Activated CD4-positive, alpha-beta T cell treated with anti-CD3 and anti-CD28 coated beads, Interleukin-2, amount 50 U/mL, for 48 hours (primary cell): Measurements from ENCODE around the gene RHOH.

Experiments
- DNase-seq, 2 experiments: peaks; one replicate each; pipeline ENCODE4 v3.0.0-alpha.2; 2020

RHOH gene

DNA sequence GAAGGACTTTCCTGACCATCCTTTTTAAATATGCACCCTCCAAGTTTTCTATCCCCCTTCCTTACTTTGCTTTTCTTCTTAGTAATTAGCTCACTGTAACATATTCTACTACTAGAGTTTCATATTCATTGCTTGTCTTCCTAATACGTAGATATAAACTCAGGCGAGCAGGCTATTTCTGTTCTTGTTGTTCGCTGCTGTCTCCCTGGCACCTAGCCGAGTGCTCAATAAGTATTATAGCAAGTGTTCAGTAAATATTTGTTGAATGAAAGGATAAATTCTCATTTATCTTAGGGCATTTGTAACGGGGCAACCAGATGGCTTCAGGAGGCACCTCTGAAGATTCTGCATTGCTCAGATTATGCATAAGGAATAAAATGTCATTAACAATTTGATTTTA, 6.8 kb upstream of the RHOH start:
- DNase-seq, result no peak

DNA sequence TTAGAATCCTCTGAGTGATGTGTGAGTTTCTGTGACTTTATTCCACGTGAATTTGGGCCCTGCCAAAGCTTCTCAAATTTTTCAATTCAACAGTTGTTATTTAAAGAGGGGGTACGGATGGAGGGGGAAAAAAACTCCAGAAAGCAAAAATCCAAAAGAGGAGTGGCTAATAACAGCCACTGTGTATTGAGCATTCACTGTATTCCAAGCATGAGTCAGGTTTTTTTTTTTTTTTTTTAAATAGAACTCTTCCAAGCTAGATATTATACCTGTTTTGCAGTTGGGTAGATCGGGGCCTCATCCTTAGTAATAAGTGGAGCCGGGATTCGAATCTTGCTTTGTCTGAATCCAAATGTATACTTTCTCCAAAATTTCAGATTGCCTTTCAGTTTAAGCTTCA, 6.4 kb upstream of the RHOH start:
- DNase-seq, result no peak

DNA sequence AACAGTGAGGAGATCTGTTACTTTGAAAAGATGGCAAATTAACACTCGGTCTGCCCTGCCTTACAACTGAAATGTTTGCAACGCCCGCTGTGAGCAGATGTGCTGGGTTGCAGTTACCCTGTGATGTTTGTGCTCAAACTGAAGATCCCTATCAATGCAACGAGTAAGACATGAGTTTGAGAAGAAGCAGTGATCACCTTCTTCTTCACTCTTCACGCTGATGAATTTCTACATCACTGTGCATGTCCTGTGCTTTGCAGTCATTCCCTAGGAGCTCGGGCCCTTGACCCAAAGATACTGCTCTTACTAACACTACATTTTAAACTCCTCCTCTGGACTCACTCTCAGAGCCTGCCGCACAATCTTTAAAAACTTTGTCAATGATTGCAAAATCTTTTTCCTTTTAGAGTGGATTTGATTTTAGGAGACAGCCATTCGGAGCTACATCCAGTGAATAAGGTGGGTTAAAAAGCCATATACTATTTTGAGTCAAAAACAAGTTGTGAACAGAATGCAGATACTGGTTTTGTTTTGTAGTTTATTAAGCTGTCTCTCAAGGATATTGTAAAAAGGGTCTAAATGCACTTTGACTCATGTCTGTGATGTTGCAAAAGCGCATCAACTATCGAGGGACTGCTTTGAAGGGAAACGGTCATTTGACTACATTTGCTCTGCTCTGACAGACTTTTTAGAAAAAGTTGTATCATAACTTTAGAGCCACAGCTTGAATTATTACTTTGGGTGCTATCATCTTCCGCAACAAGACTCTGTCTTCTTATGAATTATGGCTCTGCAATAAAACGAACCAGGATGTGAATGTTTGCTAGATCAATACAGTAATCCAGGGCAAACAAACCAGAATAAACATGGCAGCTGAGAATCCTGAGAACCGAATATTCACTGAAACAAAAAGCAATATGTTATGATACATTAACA, 5.7 kb upstream of the RHOH start:
- DNase-seq, result no peak

DNA sequence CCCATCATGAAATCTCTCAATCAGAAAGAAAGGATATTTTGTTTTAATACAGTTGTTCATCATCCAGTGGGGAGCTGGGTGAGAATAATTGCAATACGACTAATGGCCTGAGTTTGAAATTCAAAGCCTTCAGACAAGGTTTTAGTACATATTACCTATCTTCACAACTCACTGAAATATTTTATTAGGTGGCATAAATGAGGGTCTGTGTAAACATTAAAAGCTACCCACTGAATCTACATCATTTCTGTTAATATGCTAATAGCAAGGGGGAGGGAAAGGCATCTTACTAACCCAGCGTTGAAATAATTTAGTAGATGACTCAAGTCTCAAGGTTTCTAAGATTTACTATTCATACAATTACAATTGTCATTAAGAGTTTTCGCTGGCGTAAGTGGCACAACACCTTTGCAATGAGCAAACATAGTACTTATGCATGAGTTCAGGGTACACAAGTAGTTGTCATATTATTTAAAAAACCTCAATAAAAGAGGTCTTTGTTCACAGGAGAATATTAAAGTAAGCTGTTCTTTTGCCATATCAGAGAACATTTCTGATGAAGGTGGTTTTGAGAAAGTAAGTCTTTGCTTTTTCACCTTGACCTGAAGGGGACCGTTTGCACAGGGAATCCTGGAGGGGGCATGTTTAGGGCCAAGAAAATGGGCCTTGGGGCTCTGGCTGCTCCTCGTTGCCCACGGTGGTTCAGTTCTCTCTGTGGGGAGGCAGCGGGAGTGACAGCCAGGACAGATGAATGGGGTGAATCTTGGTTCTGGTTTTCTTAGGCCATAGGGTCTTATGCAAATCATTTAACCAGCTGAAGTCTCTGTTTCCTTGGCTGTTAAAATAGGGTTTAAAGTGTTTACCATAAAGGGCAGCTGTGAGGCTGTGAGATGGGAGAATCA, 4.5 kb upstream of the RHOH start:
- DNase-seq, result no peak

DNA sequence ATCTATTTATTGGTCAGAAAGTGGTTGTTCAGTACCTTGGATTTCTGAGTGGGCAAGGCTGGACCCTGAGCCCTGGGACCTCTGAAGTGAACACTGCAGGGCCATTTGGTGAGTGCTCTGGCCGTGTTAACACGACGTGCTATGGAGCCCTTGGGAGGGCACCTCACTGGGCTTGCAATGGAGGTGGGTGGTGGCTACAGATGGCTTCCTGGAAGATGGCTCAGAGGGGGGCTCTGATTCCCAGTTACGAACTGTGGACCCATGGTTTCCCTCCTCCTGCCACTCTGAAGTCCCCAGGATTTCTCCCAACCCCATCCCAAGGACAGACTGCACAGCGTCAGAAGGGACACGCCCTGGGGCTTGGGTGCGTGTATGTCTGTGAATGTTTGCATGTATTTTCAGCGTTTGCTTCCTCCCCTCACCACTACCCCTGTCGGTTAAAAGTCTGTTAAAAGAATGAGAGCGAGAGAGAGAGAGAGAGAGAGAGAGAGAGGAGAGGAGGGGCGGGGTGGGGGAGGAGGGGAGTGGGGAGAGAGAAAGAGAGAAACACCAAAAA, 3.7 kb upstream of the RHOH start:
- DNase-seq, result no peak

DNA sequence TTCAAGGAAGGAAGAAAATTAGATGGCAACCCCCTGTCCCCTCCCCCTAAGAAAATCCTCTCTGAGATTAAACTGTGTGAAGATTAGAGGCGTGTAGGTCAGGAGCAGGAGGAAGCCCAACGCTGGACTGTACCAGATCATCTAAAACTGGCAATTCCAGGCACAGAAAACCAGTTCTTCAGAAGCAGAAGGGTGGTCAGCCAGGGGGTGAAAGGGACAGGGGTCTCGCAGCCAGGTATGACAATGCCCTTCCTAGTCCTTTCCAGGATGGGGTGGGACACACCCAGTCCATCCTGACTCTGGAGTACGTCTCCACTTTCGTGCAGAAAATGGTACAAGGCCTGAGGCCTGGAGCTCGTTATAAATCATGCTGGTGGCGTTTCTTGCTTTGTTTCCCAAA, 3.3 kb upstream of the RHOH start:
- DNase-seq, result no peak

DNA sequence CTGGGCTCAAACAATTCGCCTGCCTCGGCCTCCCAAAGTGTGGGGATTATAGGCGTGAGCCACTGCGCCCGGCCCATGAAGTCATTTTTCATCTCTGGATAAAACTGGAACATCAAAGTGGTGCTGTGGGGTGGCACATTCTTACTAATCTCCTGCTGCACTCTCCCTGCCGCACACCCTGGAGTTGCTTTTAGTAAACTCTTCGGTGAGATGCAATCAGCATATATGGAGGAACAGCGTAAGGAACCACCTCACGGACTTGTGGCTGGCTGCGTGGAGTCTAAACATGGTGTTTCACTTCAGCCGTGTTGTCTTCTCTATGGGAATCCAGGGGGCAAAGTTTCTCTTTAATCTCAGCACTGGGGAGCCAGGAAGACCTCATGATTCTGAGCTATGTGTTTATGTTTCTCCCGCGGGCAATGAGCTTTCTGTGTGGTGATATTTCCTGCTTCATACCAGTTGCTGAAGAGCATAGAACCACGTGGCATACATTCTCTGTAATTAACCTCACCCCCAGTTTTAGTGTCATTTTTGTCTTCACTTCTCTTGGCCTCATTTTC, 2.1 kb upstream of the RHOH start:
- peak in 1 of 2 experiments; percentile 68 for DNase-seq

DNA sequence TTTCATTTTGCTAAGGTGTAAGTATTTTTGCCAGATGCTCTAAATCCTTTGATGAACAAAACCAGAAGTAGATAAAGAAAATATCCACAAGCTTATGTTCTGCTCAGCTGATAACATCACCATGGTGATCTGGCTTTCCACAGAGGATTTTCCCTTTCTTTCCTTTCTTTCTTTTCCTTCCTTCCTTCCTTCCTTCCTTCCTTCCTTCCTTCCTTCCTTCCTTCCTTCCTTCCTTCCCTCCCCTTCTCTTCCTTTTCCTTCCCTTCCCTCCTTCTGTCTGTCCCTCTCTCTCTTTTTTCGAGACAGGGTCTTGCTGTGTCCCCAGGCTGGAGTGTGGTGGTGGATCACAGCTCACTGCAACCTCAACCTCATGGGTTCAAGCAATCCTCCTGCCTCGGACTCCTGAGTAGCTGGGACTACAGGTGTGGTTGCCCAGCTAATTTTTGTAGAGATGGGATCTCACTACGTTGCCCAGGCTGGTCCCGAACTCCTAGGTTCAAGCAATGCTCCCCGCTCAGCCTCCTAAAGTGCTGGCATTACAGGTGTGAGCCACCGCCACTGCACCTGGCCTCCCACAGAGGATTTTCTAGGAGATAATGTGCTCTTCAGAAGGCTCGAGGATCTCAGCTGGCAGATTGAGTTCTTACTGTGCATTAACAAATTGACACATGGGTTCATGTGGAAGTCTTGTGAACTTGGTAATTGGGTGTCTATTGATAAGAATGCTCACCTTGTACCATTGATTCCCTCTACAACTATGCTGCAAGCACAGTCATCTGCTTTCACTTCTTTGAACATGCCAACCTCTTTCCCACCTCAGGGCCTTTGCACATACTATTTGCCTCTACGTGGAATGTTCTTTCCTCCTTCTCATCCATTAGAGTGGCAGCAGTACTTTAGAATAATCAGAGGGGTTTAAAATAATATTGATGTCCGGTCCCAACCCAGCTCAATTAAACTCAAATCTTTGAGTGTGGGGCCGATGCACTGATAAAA, 1.4 kb upstream of the RHOH start:
- DNase-seq, result no peak

DNA sequence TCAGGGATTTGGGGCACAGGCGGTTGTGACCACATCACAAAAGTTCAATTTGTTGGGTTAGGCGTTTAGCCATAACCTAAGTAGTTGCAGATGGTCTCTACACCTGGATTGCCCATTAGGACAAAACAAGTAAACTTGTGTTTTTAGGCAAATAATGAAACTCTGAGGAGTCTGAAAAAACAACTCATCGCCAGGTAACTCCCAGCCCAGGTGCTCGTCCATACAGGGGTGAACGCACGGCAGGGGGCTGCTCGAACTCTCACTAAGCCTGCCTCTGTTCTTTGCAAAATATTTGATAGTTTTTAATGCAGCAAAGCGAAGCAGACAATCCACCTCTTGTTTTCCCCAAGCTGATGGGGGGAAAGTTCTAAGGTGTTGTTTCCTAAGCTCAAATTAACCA, 559 bp upstream of the RHOH start:
- DNase-seq, result no peak

DNA sequence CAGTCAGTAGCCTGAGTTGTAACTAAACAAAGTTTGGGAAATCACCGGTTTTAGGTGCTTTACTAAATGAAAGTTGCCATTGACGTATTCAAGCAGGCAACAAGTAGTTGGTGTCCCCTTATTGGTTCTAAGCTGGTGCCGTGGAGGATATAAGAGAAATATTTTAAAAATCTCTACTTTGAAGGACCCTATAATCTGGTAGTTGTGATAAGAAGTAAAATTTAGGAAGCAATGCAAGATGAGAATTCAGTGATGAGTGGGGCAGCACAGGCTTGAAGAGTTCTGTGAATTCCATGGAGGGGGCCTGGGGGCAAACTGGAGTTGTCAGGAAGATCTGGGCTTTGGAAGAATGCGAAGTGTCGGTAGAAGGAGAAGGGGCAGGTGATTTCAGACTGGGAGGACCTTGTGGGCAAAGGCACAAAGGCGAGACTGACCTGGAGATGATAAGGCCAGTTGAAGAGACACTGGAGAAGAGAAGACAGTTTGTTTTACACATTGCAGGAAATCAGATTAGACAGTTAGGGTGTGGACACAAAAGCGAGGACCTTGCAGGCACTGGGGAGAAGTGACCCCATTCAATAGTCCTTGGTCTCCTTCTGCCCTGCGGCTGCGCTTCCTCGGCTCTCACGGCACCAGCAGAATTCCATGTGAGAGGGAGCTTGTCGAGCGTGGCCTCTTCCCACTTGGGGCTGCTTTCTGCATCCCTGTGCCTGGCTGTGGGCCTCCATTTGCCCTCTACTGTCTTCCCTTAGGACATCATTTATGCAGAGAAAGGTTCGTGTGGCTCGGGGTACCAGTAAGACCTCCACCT, 1.3 kb downstream of the RHOH start:
- DNase-seq, result no peak

DNA sequence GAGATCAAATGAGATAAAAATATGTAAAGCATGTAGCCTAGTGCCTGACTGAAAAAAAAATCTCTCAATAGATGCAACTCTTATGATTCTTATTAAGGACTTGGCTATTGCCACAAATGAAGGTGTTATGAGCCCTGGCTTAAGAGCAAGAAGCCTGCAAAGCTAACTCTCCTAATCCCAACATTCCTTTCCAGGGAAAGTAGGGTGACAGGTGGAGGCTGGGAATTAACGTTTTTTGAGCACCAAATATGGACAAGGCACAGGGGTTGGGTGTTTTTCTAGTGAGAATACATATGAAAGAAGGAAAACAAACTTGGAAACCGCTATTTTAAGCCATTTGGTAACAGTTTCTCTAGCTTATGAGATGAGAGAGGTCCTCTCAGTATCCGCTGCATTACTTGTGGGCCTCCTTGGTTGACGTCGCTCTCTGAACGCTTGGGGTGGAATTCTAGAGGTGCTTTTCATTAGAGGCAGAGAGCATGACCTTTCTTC, 2.4 kb downstream of the RHOH start:
- DNase-seq, result no peak

DNA sequence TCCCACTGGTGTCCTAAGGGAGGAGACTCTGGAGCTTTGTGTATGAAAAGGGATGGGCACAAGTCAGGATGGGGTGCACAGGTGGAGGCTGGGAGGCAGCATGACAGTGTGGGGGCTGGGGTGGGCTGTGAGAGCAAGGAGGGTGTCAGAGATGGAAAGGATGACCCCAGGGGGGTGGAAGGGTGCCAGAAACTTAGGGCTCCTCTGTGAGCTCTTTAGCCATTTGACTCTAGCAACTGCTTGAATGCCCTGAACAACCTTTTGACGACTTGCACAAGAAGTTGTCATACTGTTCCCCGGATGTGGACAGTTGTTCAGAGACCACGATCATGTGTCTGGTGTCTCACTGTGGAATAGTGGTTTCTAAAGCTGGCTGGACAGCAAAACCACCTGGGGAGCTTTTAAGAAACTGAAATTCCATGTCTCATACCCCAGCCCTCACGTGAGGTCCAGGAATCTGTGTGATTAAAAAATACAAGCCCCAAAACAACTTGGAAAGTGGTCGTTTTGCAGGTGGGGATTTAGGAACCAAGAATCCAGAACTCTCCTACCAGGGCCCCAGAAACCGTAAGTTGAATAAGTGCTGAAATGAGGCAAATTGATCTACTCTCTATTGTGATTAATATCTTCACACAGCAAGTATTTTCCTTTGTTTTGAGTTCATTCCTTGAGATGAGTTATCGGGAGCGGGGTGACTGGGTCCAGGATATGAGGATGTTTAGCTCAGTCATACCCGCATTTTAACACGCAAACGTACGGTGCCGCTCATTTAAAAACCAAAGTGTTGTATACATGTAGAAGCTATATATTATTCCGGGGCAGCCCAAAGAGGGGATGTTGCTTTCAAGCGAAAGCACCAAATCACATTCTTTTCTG, 3.4 kb downstream of the RHOH start:
- DNase-seq, result peak; percentile 78 to 82

DNA sequence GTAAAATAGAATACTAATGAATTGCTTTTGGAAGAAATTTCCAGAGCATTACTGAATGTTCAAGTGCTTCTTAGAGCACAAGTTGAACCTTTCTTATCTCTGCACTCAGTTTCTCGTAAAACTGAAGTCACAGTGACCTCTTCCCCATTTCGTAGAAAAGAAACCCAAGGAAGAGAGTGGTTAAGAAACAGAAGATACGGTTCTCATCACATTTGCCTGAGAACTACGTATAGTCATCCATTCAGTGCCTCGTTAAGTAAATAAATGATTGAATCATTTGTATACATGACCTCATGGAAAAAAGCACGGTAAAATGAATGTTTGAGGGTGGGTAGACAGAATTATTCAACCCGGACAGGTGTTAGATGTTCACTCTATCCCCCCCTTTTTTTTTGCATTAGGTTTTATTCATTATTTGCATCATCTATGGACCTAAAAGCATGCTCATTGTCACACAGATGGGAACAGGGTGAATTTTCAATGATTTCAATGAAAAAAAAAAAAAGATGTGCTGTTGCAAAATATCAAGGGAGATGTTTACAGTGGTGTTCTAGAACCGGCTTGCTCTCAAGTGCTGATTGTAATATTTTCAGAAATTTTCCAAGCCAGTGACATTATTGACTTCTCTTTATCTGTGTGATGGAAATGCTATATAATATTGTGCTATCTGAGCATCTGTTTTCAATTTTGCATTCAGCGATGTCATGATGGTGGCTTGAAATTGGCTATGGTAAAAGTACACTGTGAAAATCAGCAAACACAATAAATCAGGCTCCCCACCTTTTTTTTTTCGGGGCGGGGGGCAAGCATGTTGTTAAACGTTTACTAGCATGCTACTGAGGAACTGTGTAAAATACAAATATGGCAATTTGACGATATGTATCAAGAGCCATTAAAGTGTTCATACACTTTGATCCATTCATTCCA, 4.3 kb downstream of the RHOH start:
- DNase-seq, result no peak

DNA sequence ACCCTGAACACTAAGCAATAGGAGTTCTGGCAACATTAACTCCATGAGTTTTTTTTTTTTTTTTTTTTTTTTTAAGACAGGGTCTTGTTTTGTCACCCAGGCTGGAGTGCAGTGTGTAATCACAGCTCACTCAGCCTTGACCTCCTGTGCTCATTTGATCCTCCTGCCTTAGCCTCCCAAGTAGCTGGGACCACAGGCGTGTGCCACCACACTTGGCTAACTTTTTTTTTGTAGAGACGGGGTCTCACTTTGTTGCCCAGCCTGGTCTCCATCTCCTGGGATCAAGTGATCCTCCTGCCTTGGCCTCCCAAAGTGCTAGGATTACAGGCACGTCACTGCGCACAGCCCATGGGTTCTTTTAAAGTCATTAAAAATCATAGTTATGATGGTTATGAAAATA, 5.1 kb downstream of the RHOH start:
- DNase-seq, result no peak

DNA sequence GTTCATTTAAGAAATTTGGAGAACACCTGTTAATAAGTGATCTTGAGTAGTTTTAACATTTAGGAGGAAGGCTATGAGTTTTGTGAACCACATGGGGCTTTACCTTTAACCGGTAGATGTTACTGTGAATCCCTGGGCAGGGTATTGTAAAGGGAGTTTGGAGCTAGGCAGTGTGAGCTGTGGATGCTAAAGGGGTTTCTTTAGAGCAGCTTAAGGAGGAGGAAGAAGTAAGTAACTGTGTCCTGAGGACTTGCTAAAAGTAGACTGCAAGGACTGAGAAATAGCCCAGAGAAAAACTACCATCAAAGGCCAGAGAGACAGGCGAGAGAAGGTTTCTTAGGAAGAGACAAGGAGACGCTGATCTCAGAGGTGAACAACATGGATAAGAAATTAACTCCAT, 5.6 kb downstream of the RHOH start:
- no peak for DNase-seq

DNA sequence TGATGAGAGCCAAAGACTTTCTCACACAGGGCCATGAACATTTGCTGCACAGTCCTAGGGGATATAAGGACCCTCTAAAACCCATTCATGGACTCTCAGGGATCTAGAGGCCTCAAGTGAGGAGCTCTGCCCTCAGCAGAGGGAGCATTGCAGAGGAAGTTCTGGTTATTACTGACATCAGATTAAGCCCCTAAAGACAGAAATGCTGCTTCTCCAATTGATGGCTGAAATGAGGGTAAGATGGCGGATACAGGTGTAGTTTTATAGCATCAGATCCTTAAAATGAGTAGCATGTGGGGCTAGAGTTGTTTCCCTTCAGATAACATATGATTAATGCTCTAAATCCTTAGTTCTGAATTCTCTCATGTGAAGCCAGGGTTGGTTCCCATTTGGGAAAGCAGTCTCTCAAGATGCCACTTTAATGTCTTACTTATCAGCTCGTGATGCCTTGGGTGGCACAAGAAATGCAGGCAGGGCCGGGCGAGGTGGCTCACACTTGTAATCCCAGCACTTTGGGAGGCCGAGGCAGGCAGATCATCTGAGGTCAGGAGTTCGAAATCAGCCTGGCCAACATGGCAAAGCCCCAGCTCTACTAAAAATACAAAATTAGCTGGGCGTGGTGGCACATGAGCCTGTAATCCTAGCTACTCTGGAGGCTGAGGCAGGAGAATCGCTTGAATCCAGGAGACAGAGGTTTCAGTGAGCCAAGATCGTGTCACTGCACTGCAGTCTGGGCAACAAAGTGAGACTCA, 7.9 kb downstream of the RHOH start:
- DNase-seq, result no peak

DNA sequence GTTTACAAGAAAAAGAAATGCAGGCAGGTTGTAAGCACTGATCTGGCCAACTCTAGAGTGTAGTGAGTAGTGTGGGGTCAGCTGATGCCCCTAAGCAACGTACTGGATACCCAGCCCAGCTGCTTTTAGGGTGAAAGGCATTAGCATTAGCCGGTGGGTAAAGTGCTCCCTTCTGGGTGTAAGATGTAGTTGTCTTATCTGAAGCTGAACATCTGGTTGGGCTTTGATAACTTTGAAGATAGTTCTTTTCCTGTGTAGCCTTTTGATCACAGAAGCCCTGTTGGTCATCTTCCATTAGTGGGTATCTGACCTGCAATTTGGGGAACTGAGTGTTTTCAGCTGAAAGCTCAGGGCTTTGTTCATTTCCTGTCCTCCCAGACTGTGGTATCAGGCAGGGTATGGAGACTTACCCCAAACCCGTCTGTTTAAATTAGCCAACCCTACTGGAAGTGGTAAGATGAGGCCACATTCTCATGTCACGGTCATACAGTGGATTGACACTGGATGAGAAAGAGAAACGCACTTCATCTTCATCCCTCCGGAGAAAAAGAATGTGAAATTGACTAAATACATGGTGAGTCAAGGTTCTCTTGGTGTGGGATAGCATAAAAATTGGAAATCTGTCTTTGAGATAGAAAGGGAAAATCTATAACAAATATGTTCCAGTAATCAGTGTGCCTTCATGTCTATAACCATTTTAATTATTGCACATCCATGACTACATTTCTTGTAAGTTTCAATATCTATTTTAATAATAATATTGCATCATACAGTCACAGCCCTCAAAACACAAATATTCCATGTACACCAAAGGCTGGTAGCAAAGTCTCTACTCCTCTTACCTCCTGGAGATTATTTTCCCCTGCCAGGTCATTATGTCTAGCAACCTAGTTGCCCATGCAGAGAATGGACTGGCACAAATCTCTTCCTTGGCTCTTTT, 8.7 kb downstream of the RHOH start:
- DNase-seq, result no peak
